GM19023 (cell line): Measurements from ENCODE around the gene PRRT1B.

Source experiments
- ATAC-seq: cut with Tn5 transposase; IDR thresholded peaks from one replicate; pipeline ENCODE4 v1.9.1; 2021; ENCODE audit warnings: mild to moderate bottlenecking, moderate library complexity; ENCODE audit not compliant: unreplicated experiment

The PRRT1B gene

DNA sequence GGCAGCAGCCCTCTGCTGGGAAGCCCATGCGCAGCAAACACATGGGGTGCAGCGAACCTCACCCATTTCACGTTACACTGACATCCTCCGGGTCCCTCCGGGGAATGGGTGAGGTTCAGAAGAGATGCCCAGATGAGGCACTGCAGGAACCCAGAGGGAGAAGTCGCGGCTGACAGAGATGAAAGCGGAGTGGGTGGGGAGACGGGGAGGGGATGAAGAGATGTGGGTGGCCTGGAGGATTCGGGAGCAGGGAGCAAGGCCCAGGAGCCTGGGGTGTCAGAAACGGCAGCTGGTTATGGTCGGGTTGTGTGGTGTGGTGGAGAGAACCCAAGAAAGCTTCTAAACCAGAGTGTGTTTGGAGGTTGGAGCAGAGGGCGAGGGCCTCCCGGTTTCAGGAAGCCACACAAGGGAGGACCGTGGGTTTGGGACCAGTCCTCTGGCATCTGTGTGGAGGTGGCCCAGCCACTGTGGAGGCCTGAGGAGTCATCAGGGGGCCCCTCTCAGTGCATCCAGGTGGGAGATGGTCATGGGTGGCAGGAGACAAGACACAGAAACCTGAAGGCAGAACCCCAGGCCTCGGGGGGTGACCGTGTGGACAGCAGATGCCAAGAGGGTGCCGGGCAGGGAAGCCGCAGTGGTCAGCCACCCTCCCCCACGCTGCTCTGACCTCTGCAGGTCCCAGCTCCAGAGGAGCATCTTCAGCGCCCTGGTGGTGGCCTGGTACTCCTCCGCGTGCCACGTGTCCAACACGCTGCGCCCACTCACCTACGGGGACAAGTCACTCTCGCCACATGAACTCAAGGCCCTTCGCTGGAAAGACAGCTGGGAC lies 22.9 kb upstream of the PRRT1B start:
- ATAC-seq = no peak

DNA sequence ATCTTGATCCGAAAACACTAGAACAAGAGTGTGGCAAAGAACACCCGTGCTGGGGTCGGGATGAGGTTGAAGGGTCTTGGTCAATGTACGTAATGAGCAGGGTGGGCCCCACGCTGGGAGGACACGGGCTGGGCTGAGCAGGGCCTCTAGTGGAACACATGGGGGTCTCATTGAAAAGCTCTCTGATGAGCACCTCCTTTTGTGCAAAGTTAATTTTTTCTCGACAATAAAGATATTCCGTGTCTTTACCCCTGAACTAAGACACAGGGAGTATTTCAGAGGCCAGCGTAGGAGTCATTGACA lies 22.3 kb upstream of the PRRT1B start:
- no peak for ATAC-seq

DNA sequence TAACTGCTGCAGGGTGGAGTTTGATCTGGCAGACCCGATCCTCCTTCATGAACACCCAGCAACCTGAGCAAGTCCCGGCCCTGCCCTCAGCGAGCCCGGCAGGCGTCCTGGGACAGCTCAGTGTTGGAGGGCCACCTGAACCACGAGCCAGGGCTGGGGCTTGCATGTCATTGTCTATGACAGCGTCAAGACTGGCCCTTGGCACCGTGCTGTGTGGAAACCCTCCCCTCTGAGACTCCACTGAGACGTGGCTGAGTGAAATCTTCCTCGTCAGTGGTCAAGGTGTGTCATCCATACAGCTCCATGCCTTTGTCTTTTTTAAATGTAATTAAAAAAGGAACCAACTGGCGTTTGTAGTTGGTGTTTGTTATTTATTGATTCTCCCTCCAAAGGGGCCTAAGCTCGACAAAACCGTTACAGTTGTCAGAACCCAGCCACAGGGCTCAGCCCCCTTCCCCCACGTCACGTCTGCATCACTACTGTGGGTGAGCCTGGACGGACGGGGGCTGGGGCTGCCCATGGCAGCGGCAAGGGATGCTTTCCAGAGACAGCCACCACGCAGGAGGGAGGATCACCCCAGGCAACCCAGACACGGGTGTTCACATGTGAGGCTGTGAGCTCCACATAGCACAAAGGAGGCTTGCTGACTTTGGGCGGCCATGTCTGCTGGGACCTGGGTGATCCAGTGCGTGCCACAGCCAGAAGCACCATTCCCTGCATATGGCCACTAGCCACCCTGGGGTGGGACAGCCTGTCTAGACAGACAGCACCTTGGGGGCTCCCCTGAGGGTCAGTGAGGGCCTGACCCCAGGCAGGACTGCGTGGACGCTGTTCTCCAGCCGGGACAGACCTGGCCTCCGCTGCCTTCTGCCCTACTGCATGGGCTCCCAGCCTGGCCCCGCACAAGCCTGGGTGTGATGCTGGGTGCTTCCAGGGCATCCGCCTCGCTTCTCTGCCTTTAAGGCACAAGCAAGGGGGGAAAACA lies 21.6 kb upstream of the PRRT1B start:
- no peak for ATAC-seq

DNA sequence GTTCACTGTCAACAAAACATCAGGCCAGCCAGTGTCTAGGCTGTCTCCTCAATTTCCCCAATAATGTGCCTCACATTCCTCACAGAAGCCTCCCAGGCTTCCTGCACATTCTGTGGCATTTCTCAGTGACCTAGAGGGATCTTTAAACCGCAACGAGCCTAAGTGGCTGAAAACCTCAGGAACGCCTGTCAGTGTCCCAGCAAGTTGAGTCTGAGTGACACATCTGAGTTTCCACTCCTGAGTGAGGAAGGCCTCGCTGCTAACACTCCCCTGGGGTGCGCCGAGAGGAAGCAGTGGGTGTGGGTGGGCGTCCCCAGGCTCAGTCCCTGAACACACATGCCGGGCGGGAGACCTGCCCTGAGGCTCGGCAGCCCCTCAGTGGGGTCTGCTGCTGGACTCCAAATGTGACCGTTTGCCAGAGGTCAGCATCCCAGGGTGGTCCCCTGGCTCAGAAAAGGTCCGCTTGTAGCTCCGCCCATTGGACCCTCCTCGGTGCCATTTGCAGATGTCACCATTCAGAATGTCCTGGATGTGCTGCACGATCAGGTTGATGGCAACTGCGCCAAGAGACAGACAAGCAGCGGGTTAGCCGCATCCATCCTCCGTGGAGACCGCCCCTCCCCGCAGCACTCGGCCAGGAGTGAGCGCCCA lies 20.5 kb upstream of the PRRT1B start:
- ATAC-seq = no peak

DNA sequence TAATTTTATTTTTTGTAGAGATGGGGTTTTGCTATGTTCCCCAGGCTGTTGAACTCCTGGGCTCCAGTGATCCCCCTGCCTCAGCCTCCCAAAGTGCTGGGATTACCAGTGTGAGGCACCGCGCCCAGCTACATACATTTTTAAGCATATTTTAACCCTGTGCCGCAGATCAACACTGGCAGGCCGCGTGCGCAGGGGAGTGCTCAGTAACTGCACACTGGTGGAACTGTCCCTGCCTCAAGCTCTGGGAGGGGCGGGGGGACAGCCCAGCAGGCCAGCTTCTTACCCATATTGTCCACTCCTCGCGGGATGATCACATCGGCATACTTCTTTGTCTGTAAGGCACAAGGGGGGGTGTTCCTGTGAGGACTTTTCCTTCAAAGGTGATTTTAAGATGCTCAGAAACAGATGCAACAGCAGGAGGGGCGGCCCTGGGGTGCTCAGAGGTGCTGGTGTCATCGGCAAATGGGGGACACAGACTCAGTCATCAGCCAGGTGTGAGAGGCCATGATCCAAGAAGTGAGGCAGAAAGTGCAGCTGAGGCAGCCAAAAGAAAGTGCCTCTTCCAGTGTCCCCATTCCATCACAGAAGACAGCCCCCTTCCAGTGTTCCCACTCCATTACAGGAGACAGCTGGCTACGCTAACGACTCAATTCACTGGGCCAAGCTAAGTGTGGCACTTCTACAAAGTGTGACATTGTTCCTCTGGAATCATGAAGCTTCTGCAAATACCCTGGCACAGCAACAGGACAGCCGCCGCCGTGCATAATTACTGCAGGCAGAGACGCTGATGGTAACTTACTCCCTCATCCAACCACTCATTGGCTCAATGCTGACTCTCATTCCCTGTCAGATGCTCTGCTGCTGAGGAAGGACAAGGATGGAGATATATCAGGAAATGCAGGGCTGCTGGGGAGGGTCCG lies 19.4 kb upstream of the PRRT1B start:
- ATAC-seq = no peak

DNA sequence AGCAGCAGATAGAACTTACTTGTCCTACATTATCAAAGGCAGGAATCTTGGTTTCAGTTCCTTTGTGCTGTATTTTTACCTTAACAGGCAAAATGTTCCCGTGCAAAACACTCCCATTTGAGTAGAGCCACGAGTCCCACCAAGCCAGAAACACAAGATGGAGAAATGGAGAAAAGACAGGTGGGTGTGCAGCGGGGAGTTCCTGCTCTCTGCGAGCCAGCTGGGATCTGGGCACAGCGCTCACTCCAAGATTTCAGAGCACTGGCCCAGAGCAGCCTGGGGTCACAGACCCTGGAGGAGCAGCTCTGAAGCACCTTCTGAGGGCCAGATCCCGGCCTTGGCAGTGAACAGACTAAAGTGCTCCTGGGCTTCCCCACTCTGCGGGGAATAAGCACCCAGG lies 17.1 kb upstream of the PRRT1B start:
- ATAC-seq = no peak

DNA sequence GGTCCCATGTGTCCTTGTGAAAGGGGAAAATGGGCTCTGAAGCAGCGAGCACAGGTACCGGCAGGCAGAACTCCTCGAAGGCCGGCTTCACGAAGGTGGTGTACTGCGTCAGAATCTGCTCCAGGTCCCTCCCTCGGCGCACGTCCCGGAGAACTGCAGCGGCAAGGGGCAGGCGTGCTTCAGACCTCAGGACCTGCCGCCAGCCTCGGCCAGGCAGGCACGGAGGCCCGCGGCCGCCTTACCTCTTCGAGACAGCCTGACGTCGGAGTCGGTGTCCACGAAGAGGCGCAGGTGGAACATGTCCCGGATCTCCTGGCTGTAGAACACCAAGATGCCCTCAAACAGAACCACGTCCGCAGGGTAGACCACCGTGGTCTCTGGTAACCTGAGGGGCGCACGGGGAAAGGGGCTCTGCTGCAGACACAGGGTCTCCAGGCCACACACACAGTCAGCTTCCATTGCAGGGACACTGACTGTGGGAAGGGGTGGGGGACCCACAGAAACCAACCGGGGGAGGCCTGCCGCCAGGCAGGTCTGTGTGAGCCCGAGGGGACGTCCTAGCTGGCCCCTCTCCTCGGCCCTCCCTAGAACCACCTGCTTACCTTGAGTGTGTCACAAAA lies 16.3 kb upstream of the PRRT1B start:
- no peak for ATAC-seq

DNA sequence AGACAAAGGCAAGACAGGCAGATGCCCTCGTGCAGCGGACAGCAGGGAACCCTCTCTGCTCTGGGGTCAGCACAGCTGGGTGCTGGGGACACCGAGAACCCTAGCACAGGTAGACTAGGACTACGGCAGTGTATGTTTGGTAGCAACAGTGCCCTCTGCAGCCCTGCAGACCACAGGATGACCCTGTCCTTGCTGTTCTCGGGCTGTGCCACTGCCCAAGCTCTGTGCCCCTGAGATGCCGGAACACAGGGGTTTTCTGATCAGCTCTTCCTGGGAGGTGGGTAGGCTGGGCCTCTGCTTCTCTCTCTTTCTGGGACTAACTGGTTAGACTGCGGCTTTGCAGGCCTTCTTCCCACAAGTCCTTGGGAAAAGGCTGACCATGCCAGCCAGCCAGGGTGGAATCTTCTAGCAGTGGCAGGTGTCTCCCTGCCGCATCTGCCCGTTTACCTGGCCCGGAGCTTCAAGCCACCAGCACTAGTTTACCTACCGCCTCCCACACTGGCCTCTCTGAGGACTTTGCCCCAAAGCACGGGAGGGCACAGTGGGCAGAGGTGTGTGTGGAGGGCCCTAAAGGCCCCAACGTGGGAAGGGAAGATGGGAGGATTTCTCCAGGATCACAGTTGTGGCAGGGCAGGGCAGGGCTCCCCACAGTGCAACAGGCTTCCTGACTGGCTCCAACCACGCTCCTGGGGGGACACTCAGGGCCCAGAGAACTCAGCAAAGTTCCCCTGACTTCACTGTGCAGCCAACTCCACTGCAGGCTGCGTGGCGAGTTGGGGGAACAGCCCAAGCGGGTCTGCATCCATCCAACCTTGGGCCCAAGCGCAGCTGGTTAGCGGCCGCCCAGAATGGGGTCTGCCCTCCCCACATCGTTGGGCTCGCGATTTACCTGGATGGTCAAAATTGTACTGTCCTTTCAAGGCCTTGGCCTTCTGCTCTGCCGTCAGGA lies 15.5 kb upstream of the PRRT1B start:
- no peak for ATAC-seq

DNA sequence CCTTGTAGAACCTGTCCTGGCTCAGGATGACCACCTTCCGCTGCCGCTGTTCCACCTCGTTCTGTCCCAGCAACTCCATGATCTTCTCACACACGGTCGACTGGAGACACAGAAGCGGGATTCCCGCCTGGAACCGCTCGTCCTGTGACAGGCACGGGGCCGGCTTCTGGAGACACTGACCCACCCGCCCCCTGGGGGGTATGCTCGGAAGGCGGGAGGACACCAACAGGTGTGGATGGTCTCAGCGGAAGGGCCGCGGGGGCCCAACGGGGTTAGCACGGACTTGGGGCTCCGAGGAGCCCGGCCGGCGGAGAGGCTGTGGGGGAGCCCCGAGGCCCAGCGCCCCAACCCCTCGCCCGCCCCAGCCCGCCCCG lies 14.8 kb upstream of the PRRT1B start:
- ATAC-seq = peak; percentile 20

DNA sequence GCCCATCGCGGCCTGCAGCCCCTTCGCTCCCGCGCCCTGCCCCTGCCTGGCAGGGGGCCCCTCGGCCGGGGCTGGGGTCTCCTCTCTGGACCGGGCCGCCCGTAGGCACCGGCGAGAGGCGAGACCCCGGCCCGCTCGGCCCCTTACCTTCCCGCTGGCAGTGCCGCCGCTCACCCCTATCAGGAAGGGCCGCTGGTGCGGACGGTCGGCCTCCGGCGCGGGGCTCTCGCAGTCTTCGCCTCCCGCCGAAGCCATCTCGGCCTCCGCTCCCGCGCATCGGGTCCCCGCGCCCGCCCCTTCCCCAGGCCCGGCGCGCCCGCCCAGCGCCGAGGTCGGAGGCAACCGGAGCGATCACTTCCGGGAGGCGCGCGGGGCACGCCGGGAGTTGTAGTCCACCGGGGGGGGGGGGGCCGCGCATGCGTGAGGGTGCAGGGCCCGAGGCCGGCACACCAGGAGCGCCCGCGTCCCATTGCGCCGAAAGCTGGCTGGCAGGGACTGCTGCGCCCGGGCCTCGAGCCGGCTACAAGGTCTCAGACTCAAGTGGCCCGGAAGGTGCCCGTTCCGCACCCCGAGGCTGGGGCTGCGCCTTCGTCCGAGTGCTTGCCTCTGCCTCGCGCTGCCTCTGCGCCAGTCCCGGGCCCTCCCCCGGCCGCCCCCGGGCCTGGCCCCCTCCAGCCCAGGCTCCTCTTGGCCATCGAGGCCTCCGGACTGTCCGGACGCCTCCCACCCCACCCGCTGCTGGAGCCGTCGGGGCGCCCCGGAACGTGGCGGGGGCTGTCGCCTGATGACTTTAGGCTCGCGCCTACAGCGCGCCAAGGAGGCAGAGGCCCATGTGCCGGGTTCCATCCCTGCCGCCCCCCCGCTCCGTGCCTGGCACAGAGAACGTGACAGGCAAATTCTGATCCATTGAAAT lies 14.1 kb upstream of the PRRT1B start, which contains the start of gene UCK1:
Gene UCK1 (minus strand): TSS at position 344 of the 913 bp plus-strand sequence. CDS start 89 bp downstream, at position 255.
- ATAC-seq = peak; percentile 90

DNA sequence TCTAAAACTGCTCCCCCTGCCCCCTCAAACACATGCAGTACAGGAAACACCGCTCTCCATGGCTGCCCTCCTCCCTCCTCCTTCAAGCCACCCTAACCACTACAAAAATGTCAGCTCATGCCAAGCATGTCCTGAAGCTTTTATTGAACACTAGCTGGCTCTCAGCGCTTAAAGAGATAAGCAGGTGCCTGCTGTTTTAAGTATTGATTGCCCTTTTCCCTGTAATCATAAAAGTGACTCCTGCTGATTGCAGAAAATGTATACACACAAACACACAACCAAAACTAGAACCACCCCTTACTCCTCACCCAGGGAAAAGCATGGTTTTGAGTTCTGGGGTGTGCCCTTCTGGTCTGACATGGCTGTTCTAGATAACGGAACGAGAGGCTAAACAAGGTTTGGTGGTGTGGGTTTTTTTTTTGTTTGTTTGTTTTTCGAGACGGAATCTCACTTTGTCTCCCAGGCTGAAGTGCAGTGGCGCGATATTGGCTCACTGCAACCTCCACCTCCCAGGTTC lies 10.5 kb upstream of the PRRT1B start:
- no peak for ATAC-seq

DNA sequence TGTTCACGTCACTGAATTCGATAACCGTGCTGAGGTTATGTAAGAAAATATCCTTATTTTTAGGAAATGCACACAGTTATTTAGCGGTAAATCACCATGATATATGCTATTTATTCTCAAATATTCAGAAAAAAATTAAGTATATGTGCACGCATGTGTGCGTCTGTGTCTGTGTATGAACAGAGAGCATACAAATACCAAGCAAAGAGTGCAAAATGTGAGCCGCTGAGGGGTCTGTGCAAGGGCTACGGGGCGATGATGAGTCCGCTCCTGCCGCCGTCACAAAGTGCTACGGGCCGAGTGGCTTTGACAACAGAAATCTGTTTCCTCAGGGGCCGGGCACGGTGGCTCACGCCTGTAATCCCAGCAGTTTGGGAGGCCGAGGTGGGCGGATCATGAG lies 7.4 kb upstream of the PRRT1B start:
- no peak for ATAC-seq

DNA sequence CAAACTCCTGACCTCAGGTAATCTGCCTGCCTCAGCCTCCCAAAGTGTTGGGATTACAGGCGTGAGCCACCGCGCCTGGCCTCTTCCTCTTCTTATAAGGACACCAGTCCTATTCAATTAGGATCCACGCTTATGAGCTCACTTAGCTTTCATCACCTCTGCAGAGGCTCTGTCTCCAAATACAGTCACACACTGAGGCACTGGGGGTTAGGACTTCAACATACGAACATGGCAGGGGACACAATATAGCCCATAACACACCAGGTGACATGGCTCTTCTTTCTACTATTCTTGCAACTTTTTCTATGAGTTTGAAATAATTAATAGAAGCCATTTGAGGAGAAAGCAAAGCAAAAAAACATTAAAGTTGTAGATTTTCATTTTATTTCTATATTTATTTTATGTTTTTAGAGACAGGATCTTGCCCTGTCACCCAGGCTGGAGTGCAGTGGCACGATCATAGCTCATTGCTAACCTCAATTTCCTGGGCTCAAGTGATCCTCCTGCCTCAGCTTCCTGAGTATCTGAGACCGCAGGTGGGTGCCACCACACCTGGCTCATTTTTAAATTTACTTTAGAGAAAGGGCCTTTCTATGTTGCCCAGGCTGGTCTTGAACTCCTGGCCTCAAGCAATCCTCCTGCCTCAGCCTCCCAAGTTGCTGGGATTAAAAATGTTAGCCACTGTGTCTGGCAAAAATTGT lies 6.0 kb upstream of the PRRT1B start:
- ATAC-seq = no peak

DNA sequence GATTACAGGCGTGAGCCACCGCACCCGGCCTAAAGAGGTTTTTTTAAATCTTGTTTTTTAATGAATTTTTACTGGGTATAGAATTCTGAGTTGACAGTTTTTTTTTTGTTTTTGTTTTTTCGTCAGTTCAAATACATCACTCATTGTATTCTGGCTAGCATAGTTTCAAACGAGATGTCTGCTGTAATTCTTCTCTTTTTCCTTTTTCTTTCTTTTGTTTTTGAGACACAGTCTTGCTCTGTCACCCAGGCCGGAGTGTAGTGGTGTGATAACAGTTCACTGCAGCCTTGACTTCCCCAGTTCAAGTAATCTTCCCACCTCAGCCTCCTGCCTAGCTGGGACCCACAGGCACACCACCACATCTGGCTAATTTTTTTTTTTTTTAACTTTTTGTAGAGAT lies 2.2 kb upstream of the PRRT1B start:
- ATAC-seq = no peak

DNA sequence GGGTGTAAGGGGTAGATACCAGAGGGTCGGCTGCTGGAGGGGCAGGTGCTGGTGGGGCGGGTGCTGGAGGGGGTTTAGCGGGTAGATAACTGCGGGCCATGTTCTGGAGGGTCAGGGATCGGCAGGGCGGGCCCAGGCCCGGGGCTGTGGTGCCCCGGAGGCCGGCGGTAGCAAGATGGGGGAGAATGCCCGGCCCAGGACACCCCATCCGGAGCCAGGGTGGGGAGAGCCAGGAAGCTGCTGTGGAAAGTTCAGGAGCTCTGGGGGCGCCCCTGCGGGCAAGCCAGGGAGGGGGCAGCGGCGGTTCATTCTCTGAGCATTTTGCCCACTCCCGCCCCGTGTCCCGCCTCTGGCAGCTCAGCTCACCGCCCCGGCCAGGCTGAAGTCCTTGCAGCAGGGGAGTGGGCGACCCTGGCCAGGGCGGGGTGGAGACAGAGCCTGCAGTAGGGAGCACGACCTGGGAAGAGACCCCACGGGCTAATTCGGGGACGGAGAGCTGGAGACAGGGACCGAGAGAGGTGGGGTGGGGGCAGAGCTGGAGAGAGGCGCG lies 538 bp downstream of the PRRT1B start:
- no peak for ATAC-seq

DNA sequence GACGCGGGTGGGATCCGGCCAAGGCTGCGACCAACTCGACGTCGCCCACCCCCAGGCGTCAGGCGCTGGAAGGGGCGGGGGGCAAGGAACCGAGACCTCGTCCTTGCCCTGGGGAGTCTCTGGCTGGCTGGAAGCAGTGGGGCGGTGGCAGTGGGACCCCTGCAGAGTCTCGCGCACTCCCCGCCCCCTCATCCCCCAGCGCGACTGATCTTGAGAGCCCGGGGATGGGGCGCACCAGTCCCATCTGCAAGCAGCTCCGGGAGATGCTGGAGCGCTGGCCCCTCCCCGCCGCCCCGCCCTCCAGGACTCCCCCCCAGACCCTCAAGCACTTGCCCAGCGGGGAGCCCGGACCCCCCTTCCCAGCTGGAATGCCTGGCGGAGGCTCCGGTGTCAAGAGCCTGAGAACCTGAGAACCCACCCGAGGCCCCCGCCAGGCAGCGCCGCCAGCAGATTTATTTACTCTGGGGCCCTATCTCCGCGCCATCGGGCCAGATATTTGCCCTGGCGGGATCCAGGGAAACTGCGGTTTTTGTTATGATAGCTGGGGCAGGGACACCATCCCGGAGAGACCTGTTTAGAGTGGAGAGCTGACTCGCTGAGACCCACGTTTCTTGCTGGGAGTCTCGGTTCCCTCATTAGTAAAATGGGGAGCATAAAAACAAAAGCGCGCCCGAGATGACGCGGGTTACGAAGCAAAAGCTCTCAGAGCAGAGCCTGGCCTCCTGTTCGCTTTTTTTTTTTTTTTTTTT lies 1.2 kb downstream of the PRRT1B start:
- no peak for ATAC-seq
